HG03378 (cell line): ENCODE data around the gene LAMC2.

ENCODE experiments used
- ATAC-seq: cut with Tn5 transposase; IDR thresholded peaks from one replicate; pipeline ENCODE4 v1.9.1; 2021; ENCODE audit warnings: mild to moderate bottlenecking, moderate library complexity; ENCODE audit not compliant: unreplicated experiment

Gene LAMC2

GRCh38 chr1:183283286-183283685, 97.2 kb downstream of the LAMC2 start:
- no peak for ATAC-seq

GRCh38 chr1:183284086-183284485, 98.0 kb downstream of the LAMC2 start:
- ATAC-seq = no peak

GRCh38 chr1:183285256-183285655, 99.2 kb downstream of the LAMC2 start:
- no peak for ATAC-seq

- no peak for ATAC-seq
Observed at GRCh38 chr1:183285746-183286145, 99.7 kb downstream of the LAMC2 start.

DNA sequence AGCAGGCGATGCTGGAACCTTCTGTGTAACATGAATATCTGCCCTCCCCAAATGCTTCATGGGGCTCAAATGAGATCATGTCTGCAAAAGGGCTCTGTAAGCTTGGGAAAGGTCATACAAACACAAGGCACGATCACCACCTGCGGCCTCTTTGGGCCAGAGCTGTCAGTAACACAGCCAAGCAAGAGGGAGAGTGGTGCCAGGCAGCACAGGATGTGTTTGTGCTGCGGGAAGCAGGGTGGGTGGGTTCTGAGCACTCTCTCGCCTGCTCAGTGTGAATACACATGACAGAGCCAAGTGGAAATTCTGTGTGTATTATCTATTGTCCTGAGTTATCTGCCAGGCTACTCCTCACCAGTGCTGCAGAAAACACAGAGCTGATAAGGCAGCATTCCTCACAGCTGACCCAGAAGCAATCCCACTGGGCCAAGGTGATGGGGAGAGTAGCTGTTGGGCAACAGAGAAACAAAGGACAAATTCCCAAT, 101.2 kb downstream of the LAMC2 start:
- ATAC-seq = no peak

DNA sequence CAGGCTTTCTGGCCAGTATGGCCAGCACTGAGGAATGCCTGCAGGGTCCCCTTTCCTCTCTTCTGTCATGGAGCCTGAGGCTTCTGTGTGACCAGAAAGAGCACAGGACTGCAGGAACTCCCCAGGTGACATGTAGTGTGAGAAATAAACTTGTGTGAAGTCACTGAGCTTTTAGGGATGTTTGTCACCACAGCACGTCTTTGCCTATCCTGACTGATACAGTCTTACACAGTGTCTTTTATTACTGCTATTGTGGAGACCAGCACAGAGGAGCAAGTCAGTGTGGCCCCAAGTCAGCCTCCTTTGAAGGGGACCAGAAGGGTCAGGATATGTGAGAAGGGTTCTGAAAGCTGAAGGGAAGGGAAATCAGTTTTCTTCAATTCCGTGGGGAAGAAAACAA, 102.5 kb downstream of the LAMC2 start:
- no peak for ATAC-seq

- ATAC-seq = no peak
Observed at GRCh38 chr1:183289051-183289496, 103.0 kb downstream of the LAMC2 start.

GRCh38 chr1:183290628-183291027, 104.6 kb downstream of the LAMC2 start:
- no peak for ATAC-seq

- ATAC-seq = no peak
Observed at GRCh38 chr1:183291216-183291762, 105.2 kb downstream of the LAMC2 start.

DNA sequence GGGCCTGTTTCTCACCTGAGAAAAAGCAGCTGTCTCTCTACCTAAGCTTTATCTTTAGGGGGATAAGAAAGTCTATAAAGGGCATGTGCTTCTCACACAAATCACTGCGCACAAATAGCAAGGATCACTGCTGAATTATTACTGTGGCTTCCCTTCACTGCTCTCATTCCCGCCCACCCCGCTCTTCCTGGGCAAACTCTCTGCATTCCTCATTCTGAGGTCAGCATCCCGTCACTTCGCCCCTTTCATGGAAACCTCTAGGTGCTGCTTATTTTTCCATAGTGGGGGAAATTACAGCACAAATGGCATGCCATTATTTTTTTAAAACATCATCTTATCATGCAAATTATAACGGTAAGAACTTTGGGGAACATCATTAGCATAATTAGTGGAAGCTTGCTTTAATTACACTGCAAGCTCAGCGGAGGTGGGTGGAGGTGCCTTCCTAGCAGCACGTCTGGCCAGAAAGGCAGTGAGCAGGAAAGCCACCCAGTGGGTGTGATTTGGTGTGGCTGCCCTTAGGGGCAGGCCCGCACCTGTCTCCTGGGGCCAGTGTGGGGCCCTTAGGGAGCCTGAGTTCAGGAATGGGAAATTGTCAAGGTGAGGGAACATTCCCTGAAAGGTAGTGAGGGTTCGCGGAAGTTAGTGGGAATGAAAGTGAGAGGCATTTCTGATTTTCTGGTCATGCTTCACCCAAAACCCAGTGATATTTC, 105.9 kb downstream of the LAMC2 start:
- no peak for ATAC-seq

DNA sequence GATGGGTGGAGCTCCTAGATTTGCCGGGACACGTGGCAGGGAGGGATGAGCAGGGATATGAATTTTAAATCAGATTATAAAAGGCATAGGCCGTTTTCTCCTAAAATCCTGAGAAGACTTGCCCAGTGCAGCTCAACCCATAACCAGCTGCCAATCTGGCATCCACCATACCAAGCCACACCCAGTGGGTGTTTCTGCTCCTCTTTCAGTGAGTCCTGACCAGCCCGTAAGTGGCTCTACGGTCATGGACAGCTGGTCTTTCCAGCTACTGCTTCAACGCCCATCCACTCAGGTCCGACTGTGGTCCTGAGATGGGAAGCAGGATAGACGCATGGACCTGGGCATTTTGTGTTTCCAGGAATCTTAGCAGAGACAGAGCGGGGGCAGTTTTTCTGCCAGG, 107.2 kb downstream of the LAMC2 start:
- no peak for ATAC-seq

- no peak for ATAC-seq
Observed at GRCh38 chr1:183293876-183294275, 107.8 kb downstream of the LAMC2 start.
